HG03565 (cell line): ENCODE measurements around the gene HSPA9.

Experiments
- ATAC-seq: cut with Tn5 transposase; IDR thresholded peaks from one replicate; pipeline ENCODE4 v1.9.1; 2021; ENCODE audit warnings: mild to moderate bottlenecking, moderate library complexity; ENCODE audit not compliant: unreplicated experiment

The HSPA9 gene

DNA sequence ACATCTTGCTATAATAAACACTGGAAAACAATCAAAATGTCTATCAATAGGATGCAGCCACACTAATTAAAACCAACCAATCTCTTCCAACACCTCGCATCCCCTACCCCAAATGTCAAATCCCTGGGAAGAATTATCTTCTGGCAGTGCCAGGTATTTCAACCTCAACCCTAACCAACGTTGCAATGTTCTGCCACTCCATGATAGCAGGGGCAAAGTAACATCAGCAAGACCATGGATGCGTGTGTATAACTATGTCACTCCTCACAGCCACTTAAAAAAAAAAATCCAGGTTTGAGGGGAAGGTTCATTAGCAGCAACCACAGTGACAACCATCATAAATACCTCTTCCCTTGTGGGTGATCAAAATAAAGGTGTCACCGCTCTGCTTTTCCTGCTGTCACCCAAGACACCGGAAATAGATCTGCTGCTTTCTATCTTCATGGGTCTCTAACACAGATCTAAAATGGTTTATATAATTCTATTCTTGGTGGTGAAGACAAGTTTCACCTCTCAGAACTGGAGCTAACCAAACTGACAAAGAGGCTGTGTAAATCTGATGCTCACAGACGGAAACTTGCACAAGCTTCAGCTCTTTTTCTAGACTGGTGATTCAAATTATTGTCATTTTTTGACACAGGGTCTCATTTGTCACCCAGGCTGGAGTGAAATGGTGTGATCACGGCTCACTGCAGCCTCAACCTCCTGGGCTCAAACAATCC is 9.9 kb downstream of the HSPA9 start:
- no peak for ATAC-seq

DNA sequence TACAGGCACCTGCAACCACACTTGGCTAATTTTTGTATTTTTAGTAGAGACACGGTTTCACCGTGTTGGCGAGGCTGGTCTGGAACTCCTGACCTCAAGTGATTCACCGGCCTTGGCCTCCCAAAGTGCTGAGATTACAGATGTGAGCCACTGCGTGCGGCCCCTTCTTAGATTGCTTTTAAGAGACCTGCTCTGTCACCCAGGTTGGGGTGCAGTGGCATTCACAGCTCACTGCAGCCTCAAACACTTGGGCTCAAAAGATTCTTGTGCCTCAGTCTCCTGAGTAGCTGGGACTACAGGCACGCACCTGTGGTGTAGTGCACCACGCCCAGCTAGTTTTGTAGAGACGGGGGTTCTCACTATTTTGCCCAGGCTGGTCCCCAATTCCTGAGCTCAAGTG is 11.0 kb downstream of the HSPA9 start:
- ATAC-seq: no peak

DNA sequence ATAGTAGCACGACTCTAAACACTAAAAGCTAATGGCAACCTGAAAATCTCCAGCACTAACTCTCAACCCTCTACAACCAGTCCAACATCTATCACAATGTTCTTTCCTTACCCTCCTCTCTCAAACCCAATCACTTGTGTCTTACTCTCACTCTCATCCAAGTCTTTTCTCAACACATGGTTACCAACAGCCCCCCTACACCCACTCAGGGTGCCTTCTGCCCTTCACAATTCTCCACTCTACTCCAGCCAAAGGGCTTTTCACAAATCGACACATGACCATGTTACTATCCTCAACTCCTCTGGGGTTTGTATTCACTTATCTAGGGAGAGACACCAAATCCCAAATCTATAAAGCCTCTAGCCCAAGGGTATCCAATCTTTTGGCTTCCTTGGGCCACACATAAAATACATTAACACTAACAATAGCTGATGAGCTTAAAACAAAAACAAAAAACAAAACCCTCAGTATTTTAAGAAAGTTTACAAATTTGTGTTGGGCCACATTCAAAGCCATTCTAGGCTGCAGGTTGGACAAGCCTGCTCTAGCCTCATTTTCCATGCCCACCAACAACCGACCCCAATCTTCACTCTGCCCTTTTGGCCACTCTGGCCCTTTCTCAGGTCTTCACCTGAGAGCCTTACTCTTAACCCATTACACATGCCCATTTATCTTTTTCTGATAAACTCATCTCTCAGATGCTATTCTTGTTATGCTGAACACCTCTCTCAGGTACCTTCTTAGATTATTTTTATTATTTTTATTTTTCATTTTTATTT is 11.7 kb downstream of the HSPA9 start:
- no peak for ATAC-seq

DNA sequence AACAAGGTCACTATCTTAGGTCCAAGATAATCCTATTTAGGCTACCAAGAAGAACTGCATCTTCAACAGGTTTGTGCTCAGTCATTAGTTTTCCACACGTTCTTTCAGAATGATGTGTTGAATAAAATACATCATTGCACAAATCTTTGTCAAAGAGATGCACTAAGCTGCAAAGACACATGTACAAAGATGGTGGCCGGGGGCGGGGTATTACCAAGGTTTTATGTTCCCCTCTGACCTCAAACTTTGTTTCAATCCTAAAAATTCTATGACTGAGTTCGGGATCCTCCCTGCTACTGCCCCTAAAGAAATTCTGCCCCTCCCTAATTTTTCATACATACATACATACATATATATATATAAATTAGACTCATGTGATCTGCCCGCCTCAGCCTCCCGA is 14.2 kb downstream of the HSPA9 start:
- no peak for ATAC-seq

DNA sequence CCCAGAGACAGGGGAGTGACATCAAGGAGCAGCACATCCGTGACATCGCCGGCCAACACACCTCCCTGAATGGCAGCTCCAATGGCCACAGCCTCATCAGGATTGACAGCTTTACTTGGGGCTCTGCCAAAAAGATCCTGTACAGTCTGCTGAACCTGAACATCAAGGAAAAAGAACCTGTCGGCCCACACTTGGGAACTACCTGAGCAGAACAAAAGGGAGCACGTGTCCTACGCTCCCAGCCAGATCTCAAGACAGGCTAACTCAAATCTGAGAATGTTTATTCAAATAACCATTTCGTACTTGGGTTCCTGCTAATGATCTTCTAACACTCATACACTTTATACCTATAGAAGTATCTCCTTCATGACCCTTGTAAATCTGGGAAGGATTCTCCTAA is 15.3 kb downstream of the HSPA9 start:
- ATAC-seq: no peak

DNA sequence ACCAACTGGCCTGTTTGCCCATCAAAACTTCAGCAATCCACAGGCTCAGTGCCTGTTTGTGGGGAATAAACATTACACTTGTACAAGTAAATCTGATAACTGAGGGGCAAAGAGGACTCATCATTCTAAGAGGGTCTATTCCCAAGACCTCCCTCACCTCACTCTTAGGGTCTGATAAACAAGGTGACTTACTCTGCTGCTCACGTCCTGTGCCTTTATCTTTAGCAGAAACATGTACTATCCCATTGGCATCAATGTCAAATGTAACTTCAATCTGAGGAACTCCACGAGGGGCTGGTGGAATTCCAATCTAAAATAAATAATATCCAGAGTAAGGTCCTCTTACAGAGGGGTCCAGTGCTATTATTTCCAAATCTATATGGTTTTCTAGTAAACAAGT is 17.5 kb downstream of the HSPA9 start:
- ATAC-seq: no peak

DNA sequence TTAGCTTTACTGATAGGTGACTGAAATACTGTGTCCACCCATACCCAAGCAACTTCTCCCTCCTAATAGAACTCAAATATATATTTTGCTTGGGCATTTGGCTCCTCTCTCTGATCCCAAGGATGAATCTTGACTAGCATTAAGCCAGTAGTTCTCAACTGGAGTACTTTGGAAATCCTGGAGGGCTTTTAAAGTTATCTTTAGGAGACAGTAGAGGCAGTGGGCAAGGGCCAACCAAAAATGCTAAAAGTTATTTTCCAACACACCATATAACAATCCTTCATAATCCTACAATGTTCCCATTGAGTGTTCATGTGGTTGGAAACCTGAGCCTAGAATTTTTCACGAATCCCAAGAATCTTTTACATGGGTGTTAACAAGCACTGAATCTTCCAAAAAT is 21.1 kb downstream of the HSPA9 start:
- ATAC-seq: no peak

DNA sequence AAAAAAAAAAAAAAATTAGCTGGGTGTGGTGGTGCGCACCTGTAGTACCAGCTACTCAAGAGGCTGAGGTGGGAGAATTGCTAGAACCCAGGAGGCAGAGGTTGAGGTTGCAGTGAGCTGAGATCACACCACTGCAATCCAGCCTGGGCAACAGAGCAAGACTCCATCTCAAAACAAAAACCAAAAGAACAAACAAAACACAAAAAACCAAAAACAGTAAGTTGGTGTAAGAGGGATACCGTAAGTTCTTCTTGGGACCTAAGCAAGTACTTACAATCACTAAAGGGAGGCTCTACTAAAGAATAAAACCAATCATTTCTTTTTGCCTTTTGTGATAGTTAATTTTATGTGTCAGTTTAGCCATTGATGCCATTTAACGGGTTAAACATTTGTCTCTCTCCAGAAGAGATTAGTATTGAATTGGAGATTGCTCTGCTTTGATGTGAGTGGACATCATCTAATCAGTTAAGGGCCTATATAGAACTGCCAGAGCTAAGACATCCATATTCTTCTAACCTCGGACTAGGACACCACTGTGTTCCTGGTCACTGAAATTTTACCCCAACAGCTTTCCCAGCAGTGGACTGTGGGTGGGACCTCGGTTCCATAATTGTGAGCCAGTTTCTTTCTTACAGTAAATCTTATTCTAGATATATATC is 21.6 kb downstream of the HSPA9 start:
- no peak for ATAC-seq

DNA sequence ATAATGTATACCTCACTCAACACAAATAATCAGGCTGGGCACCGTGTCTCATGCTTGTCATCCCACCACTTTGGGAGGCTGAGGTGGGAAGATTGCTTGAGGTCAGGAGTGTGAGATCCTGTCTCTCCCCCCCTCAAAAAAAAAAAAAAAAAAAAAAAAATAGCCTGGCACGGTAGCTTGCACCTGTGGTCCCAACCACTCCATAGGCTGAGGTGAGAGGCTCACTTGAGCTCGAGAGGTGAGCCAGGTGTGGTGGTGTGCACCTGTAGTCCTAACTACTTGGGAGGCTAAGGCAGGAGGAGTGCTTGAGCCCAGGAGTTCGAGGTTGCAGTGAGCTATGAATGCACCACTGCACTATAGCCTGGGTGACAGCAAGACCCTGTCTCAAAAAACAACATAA is 22.5 kb downstream of the HSPA9 start:
- ATAC-seq: no peak

DNA sequence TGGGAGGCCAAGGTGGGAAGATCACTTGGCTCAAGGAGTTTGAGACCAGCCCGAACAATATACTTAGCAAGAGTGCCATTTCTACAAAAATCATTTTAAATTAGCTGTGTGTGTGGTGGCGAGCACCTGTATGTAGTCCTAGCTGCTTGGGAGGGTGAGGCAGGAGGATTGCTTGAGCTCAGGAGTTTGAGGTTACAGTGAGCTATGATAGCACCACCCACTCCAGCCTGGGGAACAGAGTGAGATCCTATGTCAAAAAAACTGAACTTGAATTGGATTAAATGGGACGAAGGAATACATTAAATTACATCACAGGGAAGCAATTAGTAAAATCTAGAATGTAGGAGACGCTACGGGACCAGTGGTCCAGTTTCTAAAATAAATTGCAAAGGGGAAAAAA is 25.8 kb downstream of the HSPA9 start:
- ATAC-seq: no peak

DNA sequence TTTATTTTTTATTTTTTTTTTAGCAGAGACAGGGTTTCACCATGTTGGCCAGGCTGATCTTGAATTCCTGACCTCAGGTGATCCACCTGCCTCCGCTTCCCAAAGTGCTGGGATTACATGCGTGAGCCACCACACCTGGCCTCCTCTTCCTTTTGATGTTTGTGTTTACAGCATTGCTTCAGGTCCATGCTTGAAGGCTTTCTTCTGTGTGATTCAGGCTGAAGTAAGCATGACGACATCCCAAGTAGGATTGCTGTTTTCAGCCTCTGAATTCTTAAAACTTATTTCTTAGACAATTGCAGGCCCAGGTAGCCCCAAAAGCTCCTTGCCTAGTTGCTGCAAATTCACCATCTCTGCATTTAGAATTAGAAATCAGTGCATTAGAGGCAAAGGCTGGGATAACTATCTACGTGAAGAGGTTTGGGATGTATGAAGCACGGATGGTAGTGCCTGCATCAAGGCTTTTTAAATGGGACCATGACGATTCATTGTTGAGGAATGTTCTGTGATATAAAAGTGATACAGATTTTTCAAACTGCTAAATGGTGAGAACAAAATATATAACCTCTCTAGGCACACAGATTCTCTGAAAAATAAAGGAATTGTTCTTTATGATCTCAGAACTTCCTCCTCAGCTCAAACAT is 29.2 kb downstream of the HSPA9 start:
- no peak for ATAC-seq

DNA sequence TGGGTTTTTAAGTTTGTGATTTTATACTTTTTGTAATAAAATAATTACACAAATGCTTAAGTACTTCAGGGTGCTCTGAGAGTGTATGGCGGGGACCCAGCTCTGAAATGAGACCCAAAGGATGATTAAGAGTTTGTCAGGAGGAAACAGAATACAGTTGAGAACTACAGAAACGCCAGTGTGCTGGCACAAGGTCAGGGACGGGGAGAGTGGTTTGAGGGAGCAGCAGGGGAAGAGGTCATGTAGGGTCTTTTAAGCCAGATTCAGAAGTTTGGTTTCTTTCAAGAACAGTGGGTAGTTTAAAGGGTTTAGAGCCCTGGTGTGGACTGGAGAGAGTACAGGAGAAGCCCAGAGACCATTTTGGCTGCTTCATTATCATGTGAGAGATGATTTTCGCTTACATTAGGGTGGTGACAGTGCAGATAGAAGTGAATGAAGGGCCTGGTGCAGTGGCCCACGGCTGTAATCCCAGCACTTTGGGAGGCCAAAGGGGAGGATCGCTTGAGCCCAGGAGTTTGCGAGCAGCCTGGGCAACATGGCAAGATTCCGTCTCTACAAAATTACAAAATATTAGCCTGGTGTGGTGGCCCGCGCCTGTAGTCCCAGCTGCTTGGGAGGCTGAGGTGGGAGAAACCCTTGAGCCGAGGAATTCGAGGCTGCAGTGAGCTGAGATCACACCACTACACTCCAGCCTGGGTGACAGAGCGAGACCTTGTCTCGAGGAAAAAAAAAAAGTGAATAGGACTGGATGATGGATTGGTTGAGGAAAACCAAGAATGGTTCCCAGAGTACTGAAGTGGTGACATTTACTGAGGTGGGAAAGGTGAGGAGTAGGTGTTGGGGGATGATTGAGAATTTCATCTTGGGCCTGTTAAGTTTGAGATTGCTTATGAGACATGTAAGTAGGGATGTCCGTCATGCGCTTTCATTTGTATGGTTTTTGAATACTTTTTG is 30.7 kb downstream of the HSPA9 start:
- ATAC-seq: no peak

DNA sequence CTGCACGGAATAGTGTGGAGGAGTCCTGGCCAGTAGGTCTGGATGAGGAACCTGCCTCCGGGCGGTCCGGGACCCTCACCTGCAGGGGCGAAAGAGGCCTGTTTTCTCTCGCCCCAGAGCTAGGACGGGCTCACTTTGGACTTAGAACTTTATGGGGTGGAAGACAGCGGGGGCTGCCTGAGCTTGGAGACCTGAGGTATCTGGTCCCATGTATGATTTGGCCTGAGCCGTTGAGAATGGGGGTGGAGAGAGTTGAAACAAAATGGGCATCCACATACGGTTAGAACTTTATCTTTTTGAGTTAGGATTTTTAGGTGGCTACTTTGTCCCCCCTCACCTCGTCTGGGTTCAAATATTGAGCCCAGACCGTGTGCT is 31.5 kb downstream of the HSPA9 start:
- ATAC-seq: peak; percentile 23

DNA sequence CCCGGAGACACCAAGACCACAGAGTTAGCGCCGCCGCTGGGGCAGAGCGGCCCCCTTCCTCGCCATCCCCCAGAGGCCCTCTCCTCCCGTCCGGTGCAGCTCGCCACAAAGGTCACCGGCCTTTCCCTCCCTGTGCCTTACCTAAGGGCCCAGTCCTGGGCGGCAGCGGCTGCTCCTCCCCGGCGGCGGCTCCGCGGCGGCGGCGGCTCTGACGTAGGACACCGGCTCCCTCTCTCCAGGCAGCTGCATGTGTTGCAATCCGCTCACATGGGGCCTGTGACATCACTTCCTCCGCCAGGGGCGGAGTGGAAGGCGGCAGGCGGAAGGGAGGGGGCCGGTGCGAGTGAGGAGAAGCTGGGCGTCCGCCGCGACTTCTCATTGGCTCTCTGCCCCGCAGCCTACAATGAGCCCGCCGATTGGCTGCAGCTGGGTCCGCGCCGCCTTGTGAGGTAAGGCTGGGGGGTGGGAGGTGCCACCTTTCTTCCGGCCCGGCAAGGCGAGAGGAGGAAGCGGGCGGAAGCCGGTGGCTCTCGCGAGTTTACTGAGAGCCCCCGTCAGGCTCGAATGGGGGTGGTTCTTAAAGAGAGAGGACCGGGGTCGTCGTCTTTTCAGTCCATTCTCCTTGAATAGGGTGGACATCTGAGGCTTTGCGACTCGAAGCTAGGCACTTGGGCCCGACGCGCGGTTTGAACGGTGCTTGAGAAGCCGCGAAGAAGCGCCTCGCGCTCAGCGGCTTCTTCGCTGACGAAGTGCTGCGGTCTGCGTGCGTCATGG is 32.1 kb downstream of the HSPA9 start, which contains the start of gene ETF1:
TSS of gene ETF1 (minus strand) at position 281 of the 774 bp plus-strand sequence. CDS start 318 bp downstream, outside the sequence.
- ATAC-seq: peak; percentile 83

DNA sequence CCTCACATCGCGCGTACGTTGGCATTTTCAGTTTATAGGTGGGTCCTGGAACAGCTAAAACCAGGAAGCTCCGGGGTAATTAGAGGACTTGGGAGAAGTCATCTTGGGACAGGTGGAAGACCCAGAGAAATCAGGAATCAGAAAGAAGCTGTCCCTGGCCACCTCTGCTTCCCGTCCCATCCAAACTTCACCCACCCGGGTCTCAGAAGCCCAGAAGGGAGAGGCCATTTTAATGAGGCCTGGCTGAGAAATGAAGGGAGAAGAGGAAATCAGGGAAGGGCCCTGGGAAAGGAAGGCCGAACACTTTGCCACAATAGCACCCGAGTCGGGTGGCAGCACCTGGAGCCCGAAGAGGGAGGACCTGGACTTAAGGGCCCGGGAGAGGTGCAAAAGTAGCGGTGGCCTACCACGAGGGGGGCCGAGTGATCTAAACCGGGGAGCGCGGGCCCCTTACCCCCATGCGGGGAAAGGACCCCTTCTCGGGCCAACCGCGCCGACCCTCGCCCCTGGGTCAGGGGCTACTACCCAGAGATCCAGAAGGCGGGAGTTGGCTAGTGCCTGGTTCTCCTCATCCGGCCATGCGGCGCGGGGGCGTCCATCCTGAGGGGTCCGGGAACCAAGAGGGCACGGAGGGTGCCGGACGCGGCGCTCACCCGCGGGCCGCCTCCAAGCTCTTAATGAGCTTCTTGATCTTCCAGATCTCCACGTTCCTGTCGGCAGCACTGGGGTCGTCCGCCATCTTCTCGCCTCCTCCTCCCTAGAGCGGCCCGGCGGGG is 32.8 kb downstream of the HSPA9 start:
- no peak for ATAC-seq

DNA sequence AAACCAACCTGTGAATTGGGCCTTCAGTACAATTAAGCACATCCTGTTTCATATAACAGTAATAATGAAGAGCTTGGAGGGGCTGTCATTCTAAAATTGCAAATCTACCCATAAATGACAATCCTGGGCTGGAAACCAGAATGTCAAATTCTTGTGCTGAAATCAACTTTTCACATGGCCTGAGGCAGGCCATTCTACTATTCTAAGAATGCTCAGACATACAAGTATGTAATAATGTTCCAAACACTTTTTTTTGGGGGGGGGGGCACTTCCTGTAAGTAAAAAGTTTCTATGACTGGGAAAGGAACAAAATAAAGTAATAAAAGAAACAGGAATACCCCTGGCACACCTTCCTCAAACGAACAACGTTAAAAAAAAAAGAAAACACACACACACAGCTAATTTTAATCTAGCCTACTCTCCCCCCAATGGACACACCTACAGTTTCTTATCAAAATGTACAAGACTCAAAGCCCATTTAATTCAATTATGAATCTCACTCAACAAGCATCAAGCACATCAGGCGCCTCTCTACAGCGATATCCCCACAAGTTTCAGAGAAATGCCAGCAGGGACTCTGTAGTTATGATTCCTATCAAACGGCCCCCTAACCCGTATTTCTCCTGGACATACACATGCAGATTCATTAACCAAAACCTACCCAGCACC is 33.6 kb downstream of the HSPA9 start:
- ATAC-seq: no peak

DNA sequence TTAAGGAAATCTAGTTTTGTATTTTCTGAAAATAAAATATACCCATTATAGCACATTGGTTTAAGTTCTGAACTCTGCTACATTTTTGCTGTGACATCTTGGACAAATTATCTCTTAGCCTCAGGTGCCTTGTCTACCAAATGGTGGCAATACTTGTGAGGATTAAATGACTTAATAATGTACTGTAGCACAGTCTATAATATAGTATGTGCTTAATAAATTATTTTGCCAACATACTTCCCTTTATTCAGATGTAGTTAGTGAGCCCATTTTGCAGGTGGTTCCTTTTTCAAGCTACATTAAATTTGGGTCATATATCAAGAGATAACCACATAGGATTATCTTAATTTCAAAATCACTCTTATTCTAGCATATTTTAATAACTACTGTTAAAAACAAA is 35.4 kb downstream of the HSPA9 start:
- no peak for ATAC-seq

DNA sequence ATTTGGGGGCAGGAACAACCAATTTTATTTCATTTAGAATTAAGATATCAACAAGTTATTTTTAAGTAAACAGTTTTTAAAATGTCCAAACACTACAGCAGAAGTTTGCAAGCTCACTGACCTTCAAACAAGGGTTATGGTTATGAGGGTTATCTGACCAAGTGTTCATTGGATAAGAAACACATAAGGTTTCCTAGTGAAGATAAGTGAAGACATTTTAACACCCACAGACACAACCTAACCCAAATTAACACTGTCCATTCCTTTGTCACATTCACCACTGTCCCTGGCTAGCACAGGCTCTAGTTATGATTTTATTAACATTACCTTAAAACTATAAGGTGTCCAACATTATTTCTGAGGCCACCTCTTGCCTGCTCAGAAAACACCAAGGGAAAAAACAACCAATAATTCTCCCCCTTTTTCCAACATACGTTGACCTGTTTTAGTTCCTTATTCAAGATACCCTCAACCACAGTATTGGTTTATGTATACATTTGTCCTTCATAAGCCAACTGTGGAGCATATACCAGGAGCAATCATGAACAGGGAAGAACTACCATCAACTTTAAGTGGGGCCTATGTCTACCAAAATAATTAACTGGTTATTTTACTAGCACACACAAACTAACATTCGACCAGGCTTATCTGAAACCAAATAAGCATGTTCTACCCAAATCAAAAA is 36.1 kb downstream of the HSPA9 start:
- no peak for ATAC-seq
